Suppressor macrophage (primary cell): ENCODE measurements around the gene SHROOM3.

Experiments
- DNase-seq, 4 experiments: peaks; one replicate each; pipeline ENCODE4 v3.0.0-alpha.2; 2020 to 2022

Gene SHROOM3

DNA sequence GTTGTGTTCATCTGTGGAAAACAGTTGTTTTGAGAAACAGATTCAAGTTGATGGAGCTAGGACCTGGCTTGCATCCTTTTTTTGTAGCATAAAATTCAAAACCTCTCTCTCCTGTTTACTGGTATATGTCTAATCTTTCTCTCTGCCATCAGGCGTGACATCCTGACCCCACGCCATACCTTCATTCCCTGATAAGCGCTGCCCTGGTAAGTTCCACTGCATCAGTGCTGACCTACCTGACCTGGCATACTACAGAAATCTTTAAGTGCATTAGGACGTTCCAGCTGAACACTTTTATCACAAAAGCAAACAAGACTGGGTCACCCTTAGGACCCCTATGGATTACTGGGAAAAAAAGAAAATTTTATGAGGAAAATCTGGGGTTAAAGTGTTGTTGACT is 230.7 kb downstream of the SHROOM3 start:
- no peak for DNase-seq

DNA sequence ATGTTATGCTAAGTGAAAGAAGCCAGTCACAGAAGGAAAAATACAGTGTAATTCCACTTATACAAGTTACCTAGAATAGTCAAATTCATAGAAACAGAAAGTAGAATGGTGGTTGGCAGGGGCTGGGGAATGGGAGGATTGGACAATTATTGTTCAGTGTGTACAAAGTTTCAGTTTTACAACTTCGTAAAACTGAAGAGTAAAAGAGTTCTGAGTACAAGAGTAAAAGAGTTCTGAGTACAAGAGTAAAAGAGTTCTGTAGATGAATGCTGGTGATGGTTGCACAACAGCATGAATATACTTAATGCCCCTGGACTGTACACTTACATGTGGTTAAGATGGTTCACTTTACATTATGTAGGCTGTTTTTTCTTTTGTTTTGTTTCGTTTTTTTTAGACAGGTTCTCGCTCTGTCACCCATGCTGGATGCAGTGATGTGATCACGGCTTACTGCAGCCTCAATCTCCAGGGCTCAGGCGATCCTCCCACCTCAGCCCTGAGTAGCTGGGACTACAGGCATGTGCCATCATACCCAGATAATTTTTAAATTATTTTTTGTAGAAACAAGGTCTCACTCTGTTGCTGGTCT is 232.0 kb downstream of the SHROOM3 start:
- DNase-seq = no peak

- no peak for DNase-seq
Observed at GRCh38 chr4:76670631-76671030, 235.6 kb downstream of the SHROOM3 start.

DNA sequence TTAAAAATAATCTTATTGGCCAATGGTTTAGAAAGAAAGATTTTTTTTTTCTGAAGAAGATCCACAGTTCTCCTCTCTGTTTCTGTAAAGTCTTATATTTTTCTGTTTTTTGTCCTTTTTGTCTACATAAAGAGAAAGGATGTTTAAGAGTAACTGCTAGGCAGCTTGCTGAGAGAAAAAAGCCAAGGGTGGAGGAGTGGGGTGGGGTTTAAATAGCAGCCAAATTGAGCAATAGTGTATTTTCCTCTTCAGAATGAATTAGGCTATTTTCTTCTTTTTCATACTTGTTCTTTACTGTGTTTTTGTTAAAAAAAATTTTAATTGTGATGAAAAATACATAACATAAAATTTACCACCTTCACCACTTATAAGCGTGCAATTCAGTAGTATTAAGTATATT is 238.3 kb downstream of the SHROOM3 start:
- no peak for DNase-seq

GRCh38 chr4:76674983-76675382 is 240.0 kb downstream of the SHROOM3 start:
- no peak for DNase-seq

DNA sequence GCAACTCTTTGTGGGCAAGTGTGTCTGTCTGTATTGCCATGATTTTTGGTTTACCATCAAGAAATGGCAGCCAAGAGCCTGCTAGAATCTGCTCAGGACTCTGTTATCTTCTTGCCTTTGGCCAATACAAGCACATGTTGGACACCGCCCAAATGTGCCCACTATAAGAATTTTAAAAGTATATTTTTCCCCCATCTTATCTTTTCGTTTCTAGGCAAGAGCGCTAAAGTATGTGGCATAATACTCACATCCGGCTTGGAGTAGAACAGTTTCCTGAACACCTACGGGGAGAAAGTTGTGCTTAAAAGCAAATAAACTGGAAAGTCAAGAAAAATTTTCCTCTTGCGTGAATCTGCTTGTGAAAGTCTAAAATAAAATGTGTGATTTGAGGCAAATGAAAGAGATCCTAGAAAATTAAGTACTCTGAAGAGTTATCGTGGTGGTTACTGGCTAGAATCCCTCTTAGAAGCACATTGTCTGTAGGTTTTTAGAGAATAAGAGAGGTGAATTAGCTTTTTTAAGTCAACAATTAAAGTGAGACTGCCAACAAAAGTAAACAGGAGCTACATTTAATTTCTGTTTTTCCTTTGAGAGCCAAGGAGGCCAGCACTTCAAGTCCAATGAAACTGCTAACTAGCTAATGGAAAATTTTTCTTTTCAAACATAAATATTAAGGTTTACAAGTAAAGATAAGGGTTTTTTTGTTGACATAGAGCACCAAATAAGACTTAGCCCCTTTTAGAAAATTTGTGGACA is 242.7 kb downstream of the SHROOM3 start:
- DNase-seq = no peak

DNA sequence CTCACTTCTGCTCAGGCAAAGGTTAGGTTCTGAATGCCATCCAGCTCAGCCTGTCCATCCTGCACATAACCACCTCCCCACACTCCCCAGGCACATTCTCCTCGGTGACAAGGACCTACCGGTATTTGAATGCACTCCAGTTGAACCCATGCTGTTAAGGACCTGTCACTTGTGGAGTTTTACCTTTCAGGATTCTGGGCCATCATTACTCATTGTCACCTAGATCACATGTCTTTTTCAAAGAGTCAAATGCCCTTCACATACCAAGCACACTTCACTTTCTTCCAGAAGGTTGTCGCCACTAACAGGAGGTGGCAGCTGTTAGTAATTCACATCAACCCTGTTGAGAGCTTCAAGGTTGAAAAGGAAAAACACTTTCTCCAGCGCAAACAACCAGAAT is 244.7 kb downstream of the SHROOM3 start:
- DNase-seq = no peak

- no peak for DNase-seq
Observed at GRCh38 chr4:76680952-76681351, 245.9 kb downstream of the SHROOM3 start.

DNA sequence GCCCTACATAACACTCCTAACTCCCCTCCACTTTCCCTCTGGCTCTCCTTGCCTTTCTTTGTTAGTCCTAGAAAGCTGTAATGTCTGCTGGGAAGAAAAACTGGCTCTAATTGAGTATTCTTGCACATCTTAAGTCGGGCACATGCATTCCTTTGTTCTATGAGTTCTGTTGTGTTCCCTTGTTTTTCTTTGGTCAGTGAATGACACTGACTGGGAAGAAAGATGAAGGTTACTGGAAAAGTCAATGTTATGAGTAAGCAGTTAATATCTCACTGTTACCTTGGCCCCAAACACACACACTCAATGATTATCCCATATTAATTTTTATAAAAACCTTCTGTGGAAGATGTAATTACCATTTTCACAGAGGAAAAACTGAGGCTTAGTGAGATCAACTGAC is 247.0 kb downstream of the SHROOM3 start:
- DNase-seq = no peak

GRCh38 chr4:76683144-76683543 is 248.1 kb downstream of the SHROOM3 start:
- no peak for DNase-seq

GRCh38 chr4:76687746-76688448 is 252.9 kb downstream of the SHROOM3 start:
- no peak for DNase-seq

GRCh38 chr4:76688619-76689144 is 253.7 kb downstream of the SHROOM3 start:
- no peak for DNase-seq

GRCh38 chr4:76689145-76689817 is 254.3 kb downstream of the SHROOM3 start:
- peak in 2 of 4 experiments; percentile 15 to 36 for DNase-seq

GRCh38 chr4:76690011-76690905 is 255.2 kb downstream of the SHROOM3 start:
- DNase-seq = no peak

- DNase-seq = no peak
Observed at GRCh38 chr4:76690906-76691275, 255.9 kb downstream of the SHROOM3 start.

DNA sequence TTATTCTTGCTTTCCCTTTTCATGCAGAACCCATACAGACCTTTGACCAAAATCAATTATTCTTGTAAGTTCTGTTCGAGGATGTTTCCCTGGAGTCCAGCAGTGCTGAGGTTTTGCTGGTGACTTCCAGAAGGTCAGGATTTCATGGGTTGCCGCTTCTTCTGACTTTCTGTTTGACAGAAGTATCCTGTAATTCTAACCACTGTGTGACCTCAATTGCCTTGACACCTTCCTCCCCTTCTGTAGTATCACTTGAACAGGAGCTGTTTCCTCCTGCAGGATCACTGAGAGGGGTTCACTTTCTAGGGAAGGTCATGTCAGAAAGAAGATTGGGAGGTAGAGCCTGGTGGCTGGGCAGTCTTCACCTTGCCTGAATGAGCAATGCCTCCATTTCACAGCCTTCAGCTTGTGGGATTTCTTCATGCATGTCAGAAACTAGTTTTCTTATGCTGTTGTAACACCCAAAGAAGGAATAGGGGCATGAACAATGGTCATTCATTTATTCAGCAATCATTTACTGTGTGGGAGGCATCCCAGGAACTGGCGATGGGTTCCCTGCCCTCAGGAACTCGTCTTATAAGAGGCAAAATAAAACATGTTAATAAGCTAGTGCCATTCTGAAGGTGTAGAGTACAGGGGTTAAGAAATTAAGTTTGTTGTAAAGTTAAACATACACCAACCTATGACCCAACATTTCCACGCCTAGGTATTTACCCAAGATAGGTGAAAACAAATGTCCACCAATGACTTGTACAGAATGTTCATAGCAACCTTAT is 257.0 kb downstream of the SHROOM3 start:
- DNase-seq = no peak

DNA sequence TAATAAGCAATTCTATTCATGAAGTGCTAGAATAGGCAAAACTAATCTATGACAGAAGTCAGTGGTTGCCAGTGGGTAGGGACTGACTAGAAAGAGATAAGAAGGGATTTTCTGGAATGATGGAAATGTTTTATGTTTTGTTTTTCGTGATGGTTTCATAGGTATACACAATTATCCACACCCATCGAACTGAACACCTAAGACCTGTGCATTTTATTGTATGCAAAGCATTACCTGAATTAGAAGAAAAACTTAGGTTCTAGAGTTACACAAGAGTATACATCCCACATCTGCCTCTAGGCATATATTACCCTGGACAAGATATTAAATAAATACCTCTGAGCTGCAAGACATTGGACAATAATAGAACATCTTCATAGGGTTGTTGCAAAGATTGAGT is 257.7 kb downstream of the SHROOM3 start:
- no peak for DNase-seq

GRCh38 chr4:76694056-76694455 is 259.0 kb downstream of the SHROOM3 start:
- DNase-seq = no peak

GRCh38 chr4:76696109-76696508 is 261.1 kb downstream of the SHROOM3 start:
- no peak for DNase-seq

DNA sequence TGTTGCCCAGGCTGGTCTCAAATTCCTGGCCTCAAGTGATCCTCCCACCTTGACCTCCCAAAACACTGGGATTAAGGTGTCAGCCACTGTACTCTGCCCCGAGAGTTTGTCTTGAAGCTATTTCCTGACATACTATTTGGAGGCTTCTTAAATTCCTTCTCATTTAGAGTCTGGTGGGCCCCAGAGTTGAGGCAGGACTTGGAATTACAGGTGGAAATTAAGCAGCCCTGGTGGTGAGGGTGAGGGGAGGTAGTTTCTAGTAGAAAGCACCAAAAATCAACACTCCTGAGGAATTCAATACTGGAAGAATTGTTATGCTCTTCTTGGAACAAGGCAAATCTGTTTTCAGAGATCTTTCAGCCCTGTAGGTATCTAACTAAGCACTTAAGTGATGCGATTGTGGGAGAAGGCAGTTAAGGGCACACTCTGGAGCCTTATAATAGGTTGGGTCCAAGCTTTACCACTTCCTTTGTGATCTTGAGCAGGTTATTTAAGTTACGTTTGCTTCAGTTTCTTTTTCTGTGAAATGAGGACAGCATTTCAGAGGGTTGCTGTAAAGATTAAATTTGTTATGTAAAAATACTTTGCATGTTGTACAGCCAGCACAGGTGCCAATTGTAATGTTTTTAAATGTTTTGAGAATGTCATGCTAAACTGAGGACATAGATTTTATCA is 262.2 kb downstream of the SHROOM3 start:
- DNase-seq = no peak

- no peak for DNase-seq
Observed at GRCh38 chr4:76698141-76698540, 263.1 kb downstream of the SHROOM3 start.
